Activated naive CD4-positive, alpha-beta T cell treated with Interleukin-2 at 50 U/mL for 16 hours (primary cell): ENCODE measurements around the gene AQP1.

Experiments used
- DNase-seq: peaks from one replicate; pipeline ENCODE4 v3.0.0-alpha.2; 2020

Gene AQP1

GRCh38 chr7:30938435-30939316 lies 27.0 kb downstream of the AQP1 start:
- DNase-seq, result peak; percentile 58

GRCh38 chr7:30941582-30942323 lies 30.1 kb downstream of the AQP1 start:
- DNase-seq, result no peak

GRCh38 chr7:30950197-30950596 lies 38.5 kb downstream of the AQP1 start:
- no peak for DNase-seq

GRCh38 chr7:30954914-30955313 lies 43.3 kb downstream of the AQP1 start:
- no peak for DNase-seq

GRCh38 chr7:30956704-30957103 lies 45.1 kb downstream of the AQP1 start:
- DNase-seq, result no peak

- DNase-seq, result no peak
Observed at GRCh38 chr7:30963842-30964241, 52.2 kb downstream of the AQP1 start, which contains the start of gene GHRHR. Gene GHRHR (plus strand): TSS chr7:30963953. CDS start chr7:30964069, 116 bp downstream.

GRCh38 chr7:30965372-30965771 lies 53.7 kb downstream of the AQP1 start:
- no peak for DNase-seq

GRCh38 chr7:30965883-30966282 lies 54.2 kb downstream of the AQP1 start:
- no peak for DNase-seq

GRCh38 chr7:30968294-30968693 lies 56.6 kb downstream of the AQP1 start:
- DNase-seq, result no peak

GRCh38 chr7:30968747-30969603 lies 57.3 kb downstream of the AQP1 start:
- DNase-seq, result no peak

GRCh38 chr7:30969604-30969970 lies 57.9 kb downstream of the AQP1 start:
- DNase-seq, result no peak

GRCh38 chr7:30970074-30970473 lies 58.4 kb downstream of the AQP1 start:
- DNase-seq, result no peak

GRCh38 chr7:30970594-30971094 lies 59.0 kb downstream of the AQP1 start:
- DNase-seq, result no peak

GRCh38 chr7:30971440-30971839 lies 59.8 kb downstream of the AQP1 start:
- DNase-seq, result no peak

- no peak for DNase-seq
Observed at GRCh38 chr7:30971840-30972563, 60.3 kb downstream of the AQP1 start.

GRCh38 chr7:30973292-30973691 lies 61.6 kb downstream of the AQP1 start:
- DNase-seq, result no peak

- DNase-seq, result no peak
Observed at GRCh38 chr7:30973791-30974604, 62.3 kb downstream of the AQP1 start.

- DNase-seq, result peak; percentile 20
Observed at GRCh38 chr7:30974605-30975255, 63.1 kb downstream of the AQP1 start.
